Liver (tissue), 9 donors: ENCODE measurements around the gene LIFR. TPM values are rescaled to one million over a fixed set of nuclear protein-coding genes. Genes with fewer than 3 reads are reported as not detected.
A peak's percentile ranks its signal among the peaks of the same experiment; 100 is the strongest.

ENCODE experiments used
- DNase-seq: peaks from one replicate; pipeline ENCODE4 v3.0.0-alpha.2; 2017; ENCODE audit warnings: low spot score
- H3K27ac ChIP-seq, 2 donors: one replicate each; pipeline ENCODE4 v1.7.0; 2013; ENCODE audit warnings: inconsistent platforms in 2 of 2, low read length in 2 of 2, control low read depth in 1 of 2, low read depth in 1 of 2, mild to moderate bottlenecking in 1 of 2
- H3K27me3 ChIP-seq, 4 donors: one replicate each; pipeline versions ENCODE4 v1.6.1 to v1.7.0; 2013; ENCODE audit warnings: low read length in 3 of 4, inconsistent platforms in 1 of 4, mild to moderate bottlenecking in 1 of 4, moderate library complexity in 1 of 4; ENCODE audit not compliant: control insufficient read depth in 4 of 4, insufficient read depth in 4 of 4
- H3K36me3 ChIP-seq, 4 donors: one replicate each; pipeline versions ENCODE4 v1.6.1 to v1.7.0; 2013; ENCODE audit warnings: low read length in 3 of 4, mild to moderate bottlenecking in 3 of 4, low read depth in 1 of 4, moderate library complexity in 1 of 4; ENCODE audit not compliant: control insufficient read depth in 4 of 4, insufficient read depth in 3 of 4
- H3K4me1 ChIP-seq, 4 donors: one replicate each; pipeline versions ENCODE4 v1.6.1 to v1.7.0; 2013; ENCODE audit warnings: low read length in 3 of 4, mild to moderate bottlenecking in 3 of 4, moderate library complexity in 1 of 4; ENCODE audit not compliant: control insufficient read depth in 4 of 4, insufficient read depth in 4 of 4
- H3K4me3 ChIP-seq, 3 donors: one replicate each; pipeline versions ENCODE4 v1.6.1 to v1.7.0; 2013; ENCODE audit warnings: low read length in 3 of 3, control low read depth in 1 of 3, low read depth in 1 of 3, mild to moderate bottlenecking in 1 of 3
- H3K9ac ChIP-seq, 2 donors: one replicate each; pipeline ENCODE4 v1.7.0; 2013; ENCODE audit warnings: low read length in 2 of 2, mild to moderate bottlenecking in 2 of 2, moderate library complexity in 2 of 2, control low read depth in 1 of 2, low read depth in 1 of 2
- H3K9me3 ChIP-seq, 4 donors: one replicate each; pipeline versions ENCODE4 v1.6.1 to v1.7.0; 2013; ENCODE audit warnings: low read length in 3 of 4; ENCODE audit not compliant: control insufficient read depth in 4 of 4
- FOXA1 ChIP-seq: IDR thresholded peaks from 2 replicates; pipeline ENCODE4 v1.6.1; 2016; ENCODE audit warnings: antibody characterized with exemption
- HNF4A ChIP-seq, 2 donors: conservative IDR thresholded peaks; 2 replicates each; pipeline ENCODE4 v1.6.1; 2016; ENCODE audit warnings: antibody characterized with exemption in 2 of 2, mild to moderate bottlenecking in 2 of 2
- JUND ChIP-seq, 2 donors: IDR thresholded peaks; 2 replicates each; pipeline ENCODE4 v1.6.1; 2016; ENCODE audit warnings: antibody characterized with exemption in 2 of 2
- NR2F2 ChIP-seq: IDR thresholded peaks from 2 replicates; pipeline ENCODE4 v1.6.1; 2016; ENCODE audit warnings: antibody characterized with exemption
- RAD21 ChIP-seq, 2 donors: IDR thresholded peaks; 2 replicates each; pipeline ENCODE4 v1.6.1; 2016; ENCODE audit warnings: antibody characterized with exemption in 2 of 2, mild to moderate bottlenecking in 2 of 2
- RXRA ChIP-seq, 2 donors: IDR thresholded peaks; 2 replicates each; pipeline ENCODE4 v1.6.1; 2017 to 2018; ENCODE audit warnings: antibody characterized with exemption in 2 of 2, mild to moderate bottlenecking in 1 of 2
- SP1 ChIP-seq: IDR thresholded peaks from 2 replicates; pipeline ENCODE4 v1.6.1; 2018; ENCODE audit warnings: antibody characterized with exemption, mild to moderate bottlenecking
- YY1 ChIP-seq: IDR thresholded peaks from 2 replicates; pipeline ENCODE4 v1.6.1; 2016; ENCODE audit warnings: antibody characterized with exemption, mild to moderate bottlenecking
- WGBS: extraction: QIAGEN DNeasy Blood & Tissue Kit; methylation state at CpG from one replicate; pipeline ENCODE4 v1.1.7; 2013; 5-methylcytosine and 5-hydroxymethylcytosine counted together
- polyA plus RNA-seq, 2 donors: library from polyadenylated mRNA; stranded (reverse) in 1 of 2; unstranded in 1 of 2; fragments of 200-250 nt in 1 of 2; fragments of >200 nt in 1 of 2; fragmentation: Nextera tagmentation in 1 of 2; extraction: Ambion mirVana in 1 of 2; gene quantifications; one replicate each; pipeline versions ENCODE4 v1.2.1 to v1.2.3, GENCODE V29; 2013 to 2015
- total RNA-seq, 2 donors: library from RNA; depleted of rRNA; stranded (reverse); fragments of >200 nt; gene quantifications; one replicate each; pipeline ENCODE4 v1.2.3, GENCODE V29; 2014
- TF ChIP-seq, protein P1 (sequence below): IDR thresholded peaks from 2 replicates; pipeline ENCODE4 v1.6.1; 2016; ENCODE audit warnings: antibody characterized with exemption
- TF ChIP-seq, protein P2 (sequence below): IDR thresholded peaks from 2 replicates; pipeline ENCODE4 v1.6.1; 2016; ENCODE audit warnings: antibody characterized with exemption
- TF ChIP-seq, protein P3 (sequence below): IDR thresholded peaks from 2 replicates; pipeline ENCODE4 v1.6.1; 2016; ENCODE audit warnings: antibody characterized with exemption, mild to moderate bottlenecking
- TF ChIP-seq, protein P4 (sequence below): IDR thresholded peaks from 2 replicates; pipeline ENCODE4 v1.6.1; 2016; ENCODE audit warnings: antibody characterized with exemption
- TF ChIP-seq, protein P5 (sequence below): fragments of 150-350 bp; IDR thresholded peaks from 2 replicates; pipeline ENCODE4 v1.5.1; 2017; ENCODE audit warnings: improper control_type of control experiment, low read depth, low read length; ENCODE audit not compliant: missing input control
- donor health status: healthy.
- donor health status: healthy.
- donor health status: healthy.
- donor health status: healthy.
- donor health status: healthy.

LIFR gene
- total and polyA plus RNA-seq, 4 donors, result 10.5 to 79.7 (median 32.8) TPM

DNA sequence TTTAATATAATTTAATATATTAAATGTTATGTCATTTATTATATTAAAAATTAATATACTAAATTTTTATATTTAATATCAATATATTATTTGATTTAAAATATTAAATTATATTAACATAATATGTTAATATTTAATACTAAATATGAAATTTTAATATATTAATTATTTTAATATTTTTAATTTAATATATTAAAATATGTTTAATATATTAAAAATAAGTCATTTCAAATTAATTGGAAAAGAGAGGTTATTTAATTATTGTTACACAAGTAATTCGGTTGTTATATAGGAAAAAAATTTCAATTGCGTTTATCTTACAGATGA is 114.2 kb downstream of the LIFR start:
- TF ChIP-seq YY1, result no peak
- TF ChIP-seq, protein P1, sequence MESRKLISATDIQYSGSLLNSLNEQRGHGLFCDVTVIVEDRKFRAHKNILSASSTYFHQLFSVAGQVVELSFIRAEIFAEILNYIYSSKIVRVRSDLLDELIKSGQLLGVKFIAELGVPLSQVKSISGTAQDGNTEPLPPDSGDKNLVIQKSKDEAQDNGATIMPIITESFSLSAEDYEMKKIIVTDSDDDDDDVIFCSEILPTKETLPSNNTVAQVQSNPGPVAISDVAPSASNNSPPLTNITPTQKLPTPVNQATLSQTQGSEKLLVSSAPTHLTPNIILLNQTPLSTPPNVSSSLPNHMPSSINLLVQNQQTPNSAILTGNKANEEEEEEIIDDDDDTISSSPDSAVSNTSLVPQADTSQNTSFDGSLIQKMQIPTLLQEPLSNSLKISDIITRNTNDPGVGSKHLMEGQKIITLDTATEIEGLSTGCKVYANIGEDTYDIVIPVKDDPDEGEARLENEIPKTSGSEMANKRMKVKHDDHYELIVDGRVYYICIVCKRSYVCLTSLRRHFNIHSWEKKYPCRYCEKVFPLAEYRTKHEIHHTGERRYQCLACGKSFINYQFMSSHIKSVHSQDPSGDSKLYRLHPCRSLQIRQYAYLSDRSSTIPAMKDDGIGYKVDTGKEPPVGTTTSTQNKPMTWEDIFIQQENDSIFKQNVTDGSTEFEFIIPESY, result no peak
- TF ChIP-seq, protein P2, sequence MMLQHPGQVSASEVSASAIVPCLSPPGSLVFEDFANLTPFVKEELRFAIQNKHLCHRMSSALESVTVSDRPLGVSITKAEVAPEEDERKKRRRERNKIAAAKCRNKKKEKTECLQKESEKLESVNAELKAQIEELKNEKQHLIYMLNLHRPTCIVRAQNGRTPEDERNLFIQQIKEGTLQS, result no peak
- TF ChIP-seq, protein P3, sequence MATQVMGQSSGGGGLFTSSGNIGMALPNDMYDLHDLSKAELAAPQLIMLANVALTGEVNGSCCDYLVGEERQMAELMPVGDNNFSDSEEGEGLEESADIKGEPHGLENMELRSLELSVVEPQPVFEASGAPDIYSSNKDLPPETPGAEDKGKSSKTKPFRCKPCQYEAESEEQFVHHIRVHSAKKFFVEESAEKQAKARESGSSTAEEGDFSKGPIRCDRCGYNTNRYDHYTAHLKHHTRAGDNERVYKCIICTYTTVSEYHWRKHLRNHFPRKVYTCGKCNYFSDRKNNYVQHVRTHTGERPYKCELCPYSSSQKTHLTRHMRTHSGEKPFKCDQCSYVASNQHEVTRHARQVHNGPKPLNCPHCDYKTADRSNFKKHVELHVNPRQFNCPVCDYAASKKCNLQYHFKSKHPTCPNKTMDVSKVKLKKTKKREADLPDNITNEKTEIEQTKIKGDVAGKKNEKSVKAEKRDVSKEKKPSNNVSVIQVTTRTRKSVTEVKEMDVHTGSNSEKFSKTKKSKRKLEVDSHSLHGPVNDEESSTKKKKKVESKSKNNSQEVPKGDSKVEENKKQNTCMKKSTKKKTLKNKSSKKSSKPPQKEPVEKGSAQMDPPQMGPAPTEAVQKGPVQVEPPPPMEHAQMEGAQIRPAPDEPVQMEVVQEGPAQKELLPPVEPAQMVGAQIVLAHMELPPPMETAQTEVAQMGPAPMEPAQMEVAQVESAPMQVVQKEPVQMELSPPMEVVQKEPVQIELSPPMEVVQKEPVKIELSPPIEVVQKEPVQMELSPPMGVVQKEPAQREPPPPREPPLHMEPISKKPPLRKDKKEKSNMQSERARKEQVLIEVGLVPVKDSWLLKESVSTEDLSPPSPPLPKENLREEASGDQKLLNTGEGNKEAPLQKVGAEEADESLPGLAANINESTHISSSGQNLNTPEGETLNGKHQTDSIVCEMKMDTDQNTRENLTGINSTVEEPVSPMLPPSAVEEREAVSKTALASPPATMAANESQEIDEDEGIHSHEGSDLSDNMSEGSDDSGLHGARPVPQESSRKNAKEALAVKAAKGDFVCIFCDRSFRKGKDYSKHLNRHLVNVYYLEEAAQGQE, result no peak
- no peak for TF ChIP-seq RAD21 (IDR thresholded peaks at IDR 0.05)
- TF ChIP-seq JUND (IDR thresholded peaks at IDR 0.05), result no peak
- no peak for TF ChIP-seq FOXA1
- Histone ChIP-seq H3K27ac (no peak overlapping the region), H3K36me3 (no peaks in the 10 kb centered on the region), H3K27me3 (no peaks in the 10 kb centered on the region), H3K9me3 (no peaks in the 10 kb centered on the region), H3K4me3 (no peak overlapping the region), H3K4me1 (peaks cover 0 to 2% (median 0%) of the 10 kb centered on the region in 4 donors), H3K9ac (no peak overlapping the region)
- no peak for DNase-seq
- 90% methylated on average over 2 of the region's 2 CpGs for WGBS

DNA sequence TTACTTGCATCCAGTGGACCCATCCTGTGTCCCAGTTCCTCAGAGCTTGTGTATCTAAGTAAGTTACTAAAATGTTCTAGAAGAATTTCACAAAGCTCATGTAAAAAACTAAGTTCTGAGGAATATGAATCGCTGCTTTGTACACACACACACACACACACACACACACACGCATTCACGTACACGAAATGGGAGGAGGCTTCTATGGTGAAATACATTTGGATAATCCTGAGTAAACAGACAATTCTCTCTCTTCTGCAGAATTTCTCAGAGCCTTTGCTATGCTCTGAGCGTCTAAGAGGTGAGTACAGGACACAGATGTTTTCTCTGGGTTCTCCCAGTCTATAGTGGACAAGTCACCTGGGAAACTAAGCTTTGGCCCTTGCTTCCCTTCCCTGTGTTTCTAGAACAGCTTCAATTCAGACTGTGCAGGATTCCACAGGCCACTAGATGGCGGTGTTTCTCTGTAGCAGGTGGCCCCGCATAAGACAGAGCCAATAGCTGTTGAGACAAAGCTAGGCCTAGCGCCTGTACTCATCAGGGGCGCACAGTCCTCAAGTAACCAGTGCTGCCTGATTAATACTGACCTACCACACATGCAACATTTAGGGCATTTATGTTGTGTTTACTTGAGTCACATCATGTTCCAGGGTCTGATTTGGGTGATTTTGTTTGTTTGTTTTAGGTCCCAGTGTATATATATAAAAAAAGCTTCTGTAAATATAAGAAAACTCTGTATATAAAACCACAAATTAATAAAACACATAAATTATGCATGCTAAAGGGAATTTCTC is 114.8 kb downstream of the LIFR start:
- no peak overlapping the region for H3K9ac ChIP-seq
- peak; percentile 81 for DNase-seq
- H3K9me3 ChIP-seq, result no peaks in the 10 kb centered on the region
- H3K27me3 ChIP-seq, result no peaks in the 10 kb centered on the region
- TF ChIP-seq, protein P4, sequence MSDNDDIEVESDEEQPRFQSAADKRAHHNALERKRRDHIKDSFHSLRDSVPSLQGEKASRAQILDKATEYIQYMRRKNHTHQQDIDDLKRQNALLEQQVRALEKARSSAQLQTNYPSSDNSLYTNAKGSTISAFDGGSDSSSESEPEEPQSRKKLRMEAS, result no peak
- TF ChIP-seq SP1, result no peak
- peak; percentile 99 to 100 for TF ChIP-seq RAD21 (IDR thresholded peaks at IDR 0.05)
- TF ChIP-seq, protein P1, result no peak
- TF ChIP-seq, protein P5, sequence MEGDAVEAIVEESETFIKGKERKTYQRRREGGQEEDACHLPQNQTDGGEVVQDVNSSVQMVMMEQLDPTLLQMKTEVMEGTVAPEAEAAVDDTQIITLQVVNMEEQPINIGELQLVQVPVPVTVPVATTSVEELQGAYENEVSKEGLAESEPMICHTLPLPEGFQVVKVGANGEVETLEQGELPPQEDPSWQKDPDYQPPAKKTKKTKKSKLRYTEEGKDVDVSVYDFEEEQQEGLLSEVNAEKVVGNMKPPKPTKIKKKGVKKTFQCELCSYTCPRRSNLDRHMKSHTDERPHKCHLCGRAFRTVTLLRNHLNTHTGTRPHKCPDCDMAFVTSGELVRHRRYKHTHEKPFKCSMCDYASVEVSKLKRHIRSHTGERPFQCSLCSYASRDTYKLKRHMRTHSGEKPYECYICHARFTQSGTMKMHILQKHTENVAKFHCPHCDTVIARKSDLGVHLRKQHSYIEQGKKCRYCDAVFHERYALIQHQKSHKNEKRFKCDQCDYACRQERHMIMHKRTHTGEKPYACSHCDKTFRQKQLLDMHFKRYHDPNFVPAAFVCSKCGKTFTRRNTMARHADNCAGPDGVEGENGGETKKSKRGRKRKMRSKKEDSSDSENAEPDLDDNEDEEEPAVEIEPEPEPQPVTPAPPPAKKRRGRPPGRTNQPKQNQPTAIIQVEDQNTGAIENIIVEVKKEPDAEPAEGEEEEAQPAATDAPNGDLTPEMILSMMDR, result peak; percentile 95
- TF ChIP-seq RXRA (IDR thresholded peaks at IDR 0.05), result peak in 1 of 2 donors; percentile 34
- peak; percentile 17 for TF ChIP-seq NR2F2
- no peak for TF ChIP-seq FOXA1
- peak in 1 of 2 donors; percentile 32 for TF ChIP-seq HNF4A (conservative IDR thresholded peaks at IDR 0.05)
- WGBS, result 18% methylated on average over 9 of the region's 9 CpGs
- H3K27ac ChIP-seq, result no peak overlapping the region
- no peaks in the 10 kb centered on the region for H3K36me3 ChIP-seq
- H3K4me1 ChIP-seq, result peaks cover 0 to 2% (median 0%) of the 10 kb centered on the region in 4 donors
- no peak overlapping the region for H3K4me3 ChIP-seq
